CD4-positive, alpha-beta T cell (primary cell): ENCODE measurements around the gene CXADR. TPM values are rescaled to one million over a fixed set of nuclear protein-coding genes. Genes with fewer than 3 reads are reported as not detected.
A peak's percentile ranks its signal among the peaks of the same experiment; 100 is the strongest.

Experiments
- ATAC-seq: fragments of 200-7000 bp; cut with Tn5 transposase; one replicate; pipeline ENCODE4 v1.10.0; 2022; ENCODE audit warnings: mild to moderate bottlenecking; ENCODE audit not compliant: poor library complexity
- CTCF ChIA-PET: fragments of 350-600 bp; sonication (Branson Sonifier 250); formaldehyde crosslinking; loops from one replicate; lab custom pipeline; 2021; ENCODE audit warnings: antibody characterized with exemption, inconsistent platforms; lab: Charles Lee
- POLR2A ChIA-PET: fragments of 350-600 bp; sonication (Branson Sonifier 250); formaldehyde crosslinking; loops from one replicate; lab custom pipeline; 2021; ENCODE audit warnings: antibody characterized with exemption, inconsistent platforms; lab: Charles Lee
- DNase-seq, 14 experiments: peaks; one replicate each; pipeline ENCODE4 v3.0.0-alpha.2; 2013 to 2020; ENCODE audit warnings: mixed read lengths in 2 of 14
- H3K27ac ChIP-seq, 2 donors: one replicate each; pipeline versions ENCODE4 v1.5.1 to v1.7.0; 2013; ENCODE audit warnings: low read length in 2 of 2, low read depth in 1 of 2, mild to moderate bottlenecking in 1 of 2
- H3K27me3 ChIP-seq, 2 experiments: 1 replicate in 1 of 2; 2 replicates in 1 of 2; pipeline versions ENCODE4 v1.6.1 to v1.7.0; 2013; ENCODE audit warnings: low read length in 2 of 2, control low read depth in 1 of 2, mild to moderate bottlenecking in 1 of 2, moderate library complexity in 1 of 2; ENCODE audit not compliant: insufficient read depth in 2 of 2, control insufficient read depth in 1 of 2
- H3K36me3 ChIP-seq: one replicate; pipeline ENCODE4 v1.6.1; 2013; ENCODE audit warnings: low read length, control low read depth; ENCODE audit not compliant: insufficient read depth
- H3K4me1 ChIP-seq: one replicate; pipeline ENCODE4 v1.6.1; 2013; ENCODE audit warnings: low read length, control low read depth; ENCODE audit not compliant: insufficient read depth
- H3K4me3 ChIP-seq: one replicate; pipeline ENCODE4 v1.5.1; 2013; ENCODE audit warnings: mild to moderate bottlenecking, low read length, moderate library complexity
- H3K9me3 ChIP-seq, 2 experiments: 1 replicate in 1 of 2; 2 replicates in 1 of 2; pipeline versions ENCODE4 v1.6.1 to v1.7.0; 2013; ENCODE audit warnings: low read length in 2 of 2, mild to moderate bottlenecking in 2 of 2, control low read depth in 1 of 2, moderate library complexity in 1 of 2; ENCODE audit not compliant: control insufficient read depth in 1 of 2, insufficient read depth in 1 of 2
- H3K27ac Mint-ChIP-seq: one replicate; pipeline ENCODE4 v1.8.0; 2020; ENCODE audit warnings: mixed read lengths
- H3K27me3 Mint-ChIP-seq: one replicate; pipeline ENCODE4 v1.8.0; 2021; ENCODE audit warnings: mixed read lengths
- H3K36me3 Mint-ChIP-seq: one replicate; pipeline ENCODE4 v1.8.0; 2021; ENCODE audit warnings: low read depth, mixed read lengths
- H3K4me1 Mint-ChIP-seq: one replicate; pipeline ENCODE4 v1.8.0; 2021; ENCODE audit warnings: low read depth, mixed read lengths
- H3K4me3 Mint-ChIP-seq: one replicate; pipeline ENCODE4 v1.8.0; 2020; ENCODE audit warnings: mild to moderate bottlenecking, mixed read lengths
- H3K9me3 Mint-ChIP-seq: one replicate; pipeline ENCODE4 v1.8.0; 2020; ENCODE audit warnings: mixed read lengths
- intact Hi-C, 2 experiments: fragments of 100-400 bp; cut with DNase I in 1 of 2; cut with micrococcal nuclease in 1 of 2; formaldehyde crosslinking; loops; one replicate each; pipeline versions ENCODE4 v1.15.1 to v1.9.0; 2023 to 2025; cut with DNase I, micrococcal nuclease
- total RNA-seq, 174 experiments: library from RNA in 2 of 174; stranded (reverse) in 2 of 174; gene quantifications; one replicate each; pipeline ENCODE4 v1.2.3 and lab custom pipeline; 2021 to 2026
- TF ChIP-seq, protein P1 (sequence below): fragments of 200-600 bp; IDR thresholded peaks from one replicate; pipeline ENCODE4 v1.8.0; 2022; ENCODE audit warnings: antibody characterized with exemption, mild to moderate bottlenecking

The CXADR gene
- total RNA-seq, 2 experiments from 2014 or later: 0.52 to 0.53 TPM

DNA sequence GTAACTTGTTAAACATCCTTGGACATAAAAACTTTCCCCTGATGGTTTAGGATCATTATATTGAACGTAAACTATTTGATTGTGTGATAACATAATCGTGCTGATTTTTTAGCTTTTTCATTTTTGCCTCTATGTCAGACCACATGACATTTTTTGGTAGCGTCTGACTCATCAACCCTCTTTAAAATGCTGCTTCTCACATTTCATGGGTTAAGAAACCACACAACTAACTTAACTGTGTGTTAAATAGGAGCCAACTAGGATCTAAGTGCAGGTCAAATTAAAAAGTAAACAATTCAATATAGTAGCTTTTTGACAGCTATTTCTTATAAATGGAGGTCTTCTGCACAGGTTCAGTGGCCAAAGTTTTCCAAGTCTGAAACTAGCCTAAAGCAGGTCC, 90.0 kb downstream of the CXADR start:
- Histone ChIP-seq H3K4me3 (no peak overlapping the region), H3K9me3 (no peaks in the 10 kb centered on the region), H3K36me3 (peaks cover 28% of the 10 kb centered on the region), H3K27ac (no peak overlapping the region), H3K4me1 (no peaks in the 10 kb centered on the region), H3K27me3 (no peaks in the 10 kb centered on the region)
- no peak overlapping the region for H3K4me3 Mint-ChIP-seq
- H3K27me3 Mint-ChIP-seq: no peaks in the 10 kb centered on the region
- DNase-seq (no peak), ATAC-seq (no peak)
- H3K27ac Mint-ChIP-seq: no peak overlapping the region
- H3K9me3 Mint-ChIP-seq: no peaks in the 10 kb centered on the region
- TF ChIP-seq, protein P1, sequence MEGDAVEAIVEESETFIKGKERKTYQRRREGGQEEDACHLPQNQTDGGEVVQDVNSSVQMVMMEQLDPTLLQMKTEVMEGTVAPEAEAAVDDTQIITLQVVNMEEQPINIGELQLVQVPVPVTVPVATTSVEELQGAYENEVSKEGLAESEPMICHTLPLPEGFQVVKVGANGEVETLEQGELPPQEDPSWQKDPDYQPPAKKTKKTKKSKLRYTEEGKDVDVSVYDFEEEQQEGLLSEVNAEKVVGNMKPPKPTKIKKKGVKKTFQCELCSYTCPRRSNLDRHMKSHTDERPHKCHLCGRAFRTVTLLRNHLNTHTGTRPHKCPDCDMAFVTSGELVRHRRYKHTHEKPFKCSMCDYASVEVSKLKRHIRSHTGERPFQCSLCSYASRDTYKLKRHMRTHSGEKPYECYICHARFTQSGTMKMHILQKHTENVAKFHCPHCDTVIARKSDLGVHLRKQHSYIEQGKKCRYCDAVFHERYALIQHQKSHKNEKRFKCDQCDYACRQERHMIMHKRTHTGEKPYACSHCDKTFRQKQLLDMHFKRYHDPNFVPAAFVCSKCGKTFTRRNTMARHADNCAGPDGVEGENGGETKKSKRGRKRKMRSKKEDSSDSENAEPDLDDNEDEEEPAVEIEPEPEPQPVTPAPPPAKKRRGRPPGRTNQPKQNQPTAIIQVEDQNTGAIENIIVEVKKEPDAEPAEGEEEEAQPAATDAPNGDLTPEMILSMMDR: no peak
- ChIA-PET POLR2A (interaction anchor here (1.2 kb wide), 1 partner anchor 9 kb away, joined by 4 read pairs; no protein-coding TSS in a partner anchor), CTCF (interaction anchor here (1.4 kb wide), 2 partner anchors 11 to 12 kb away, joined by 3 to 4 read pairs; no protein-coding TSS in a partner anchor)
- peaks cover 67% of the 10 kb centered on the region for H3K36me3 Mint-ChIP-seq
- intact Hi-C loops: no loop called here
- H3K4me1 Mint-ChIP-seq: peaks cover 16% of the 10 kb centered on the region

DNA sequence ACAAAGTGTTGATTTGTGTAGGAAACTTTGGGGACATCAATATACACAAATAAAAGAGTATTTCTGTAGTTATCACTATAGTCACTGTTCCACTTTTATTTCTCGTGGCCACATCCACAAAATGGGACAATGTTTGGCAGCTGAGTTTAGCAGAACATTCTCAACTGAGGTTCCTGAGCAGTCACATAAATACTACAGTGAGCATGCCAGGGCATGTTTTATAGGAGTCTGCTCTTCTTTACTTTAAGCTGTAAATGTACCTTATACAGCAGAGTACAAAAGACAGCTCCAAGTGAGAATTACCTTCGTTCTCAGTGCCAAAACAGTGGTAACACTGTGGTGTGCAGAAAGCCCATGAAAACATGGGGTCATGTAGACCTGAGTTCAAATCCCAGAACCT, 94.8 kb downstream of the CXADR start:
- Histone ChIP-seq H3K27ac (no peak overlapping the region), H3K27me3 (no peaks in the 10 kb centered on the region), H3K4me1 (peaks cover 11% of the 10 kb centered on the region), H3K4me3 (no peak overlapping the region), H3K9me3 (no peaks in the 10 kb centered on the region), H3K36me3 (peaks cover 18% of the 10 kb centered on the region)
- ATAC-seq (no peak), DNase-seq (no peak)
- H3K9me3 Mint-ChIP-seq: no peaks in the 10 kb centered on the region
- TF ChIP-seq, protein P1: no peak
- no peak overlapping the region for H3K4me3 Mint-ChIP-seq
- CTCF ChIA-PET: no interaction called here
- peaks cover 47% of the 10 kb centered on the region for H3K4me1 Mint-ChIP-seq
- intact Hi-C loops: no loop called here
- no peaks in the 10 kb centered on the region for H3K27me3 Mint-ChIP-seq
- H3K27ac Mint-ChIP-seq: no peak overlapping the region
- peaks cover 48% of the 10 kb centered on the region for H3K36me3 Mint-ChIP-seq
- POLR2A ChIA-PET: no interaction called here

GRCh38 chr21:17609681-17610080, 96.8 kb downstream of the CXADR start:
- intact Hi-C loops: loop anchor here (2.0 to 10.0 kb wide), 5 partner anchors 97 to 1885 kb away; partner anchors contain the start of genes C21orf91 (in 1 of the 2), CXADR (in 1 of the 2) and USP25 (in 1 of the 2)
- H3K4me1 Mint-ChIP-seq: peaks cover 40% of the 10 kb centered on the region
- ATAC-seq (no peak), DNase-seq (no peak)
- TF ChIP-seq, protein P1: no peak
- peaks cover 17% of the 10 kb centered on the region for H3K4me1 ChIP-seq
- H3K27ac ChIP-seq: no peak overlapping the region
- H3K36me3 Mint-ChIP-seq: peaks cover 28% of the 10 kb centered on the region
- no peaks in the 10 kb centered on the region for H3K27me3 ChIP-seq
- no peaks in the 10 kb centered on the region for H3K9me3 Mint-ChIP-seq
- H3K9me3 ChIP-seq: no peaks in the 10 kb centered on the region
- ChIA-PET CTCF (interaction anchor here (1.0 to 1.1 kb wide), 2 partner anchors 24 to 294 kb away, joined by 3 read pairs; no protein-coding TSS in a partner anchor), POLR2A (no interaction called here)
- peak overlapping the region; percentile 70 for H3K4me3 Mint-ChIP-seq
- H3K4me3 ChIP-seq: no peak overlapping the region
- peak overlapping the region; percentile 89 for H3K27ac Mint-ChIP-seq
- H3K27me3 Mint-ChIP-seq: no peaks in the 10 kb centered on the region
- peaks cover 4% of the 10 kb centered on the region for H3K36me3 ChIP-seq
